D721Med (cell line): Measurements from ENCODE around the gene URI1.
"Not testable (repeated sequence)": the region's sequence is repeated elsewhere in the genome, so short reads cannot be mapped to it uniquely, and the experiment has no call there.

Experiments used
- DNase-seq: peaks from one replicate; pipeline ENCODE4 v3.0.0; 2011; ENCODE audit warnings: low spot score; ENCODE audit not compliant: insufficient read length
- FAIRE-seq: peaks from 2 replicates; lab custom pipeline; 2011; peaks lifted over from hg19 to GRCh38; lab: Jason Lieb, UNC
- CTCF ChIP-seq: IDR thresholded peaks from 2 replicates; pipeline ENCODE4 v1.5.1; 2012; ENCODE audit warnings: mild to moderate bottlenecking, control low read depth; ENCODE audit not compliant: insufficient read depth; ENCODE audit errors: missing control alignments

URI1 gene

GRCh38 chr19:29914933-29915332, 27.1 kb upstream of the URI1 start:
- no peak for DNase-seq
- FAIRE-seq = no peak
- no peak for TF ChIP-seq CTCF

GRCh38 chr19:29915832-29916231, 26.2 kb upstream of the URI1 start:
- FAIRE-seq = not testable (repeated sequence)

GRCh38 chr19:29917911-29918310, 24.1 kb upstream of the URI1 start:
- DNase-seq (no peak), FAIRE-seq (no peak)
- no peak for TF ChIP-seq CTCF

More at GRCh38 chr19:29915832-29916231, 26.2 kb upstream of the URI1 start:
- DNase-seq = not testable (repeated sequence)

GRCh38 chr19:29918891-29919290, 23.1 kb upstream of the URI1 start:
- FAIRE-seq = no peak
- DNase-seq = no peak
- TF ChIP-seq CTCF = no peak

- no peak for FAIRE-seq
- no peak for TF ChIP-seq CTCF
Measured at GRCh38 chr19:29922972-29923371, 19.1 kb upstream of the URI1 start.

GRCh38 chr19:29923653-29924052, 18.4 kb upstream of the URI1 start:
- FAIRE-seq (no peak), DNase-seq (no peak)
- TF ChIP-seq CTCF = peak; percentile 26

More at GRCh38 chr19:29922972-29923371, 19.1 kb upstream of the URI1 start:
- no peak for DNase-seq

GRCh38 chr19:29926031-29926430, 16.0 kb upstream of the URI1 start:
- DNase-seq (no peak), FAIRE-seq (no peak)
- TF ChIP-seq CTCF = no peak

GRCh38 chr19:29926801-29927200, 15.2 kb upstream of the URI1 start:
- no peak for DNase-seq
- no peak for FAIRE-seq
- TF ChIP-seq CTCF = no peak
